K562 (cell line): Measurements from ENCODE around the gene PTPRR. TPM values are rescaled to one million over a fixed set of nuclear protein-coding genes. Genes with fewer than 3 reads are reported as not detected.

Source experiments
- ATAC-seq: fragments of 200-7000 bp; cut with Tn5 transposase; 3 replicates; pipeline ENCODE4 v1.9.1; 2020; ENCODE audit warnings: moderate library complexity
- BruUV-seq: library from RNA; stranded (reverse); fragments of 400-500 nt; replicated peaks from 2 replicates; lab custom pipeline; 2021; lab: Mats Ljungman, UMichigan
- CTCF ChIA-PET: fragments of 300-600 bp; formaldehyde crosslinking; extraction: SDS; loops from one replicate; lab custom pipeline; 2021; ENCODE audit warnings: low intra/inter-chr PET ratio; lab: Yijun Ruan, JAX
- POLR2A ChIA-PET: fragments of 300-600, 350-650 bp; sonication (Branson Sonifier 250); formaldehyde crosslinking; extraction: SDS; loops from one replicate; lab custom pipeline; 2021; ENCODE audit warnings: antibody characterized with exemption, inconsistent platforms; lab: Yijun Ruan, JAX
- DNase-seq, 4 experiments: peaks; one replicate each; pipeline versions ENCODE4 v3.0.0 to v3.0.0-alpha.2; 2011 to 2018; ENCODE audit warnings: low spot score in 3 of 4, mixed read lengths in 3 of 4; ENCODE audit errors: extremely low read depth in 1 of 4
- FAIRE-seq: peaks from 2 replicates; lab custom pipeline; 2011; peaks lifted over from hg19 to GRCh38; lab: Jason Lieb, UNC
- H2AFZ ChIP-seq: 2 replicates; pipeline ENCODE4 v1.6.0; 2011; ENCODE audit warnings: low read depth, low read length, control low read depth, inconsistent platforms
- H3K27ac ChIP-seq: fragments of 200-600 bp; 3 replicates; pipeline ENCODE4 v1.8.0; 2011; ENCODE audit warnings: low read depth, mild to moderate bottlenecking, control low read depth, inconsistent platforms, low read length, moderate library complexity, mixed read lengths; ENCODE audit errors: extremely low read depth
- H3K27me3 ChIP-seq, 2 experiments: fragments of 300-600 bp in 1 of 2; 2 replicates in 1 of 2; 3 replicates in 1 of 2; pipeline versions ENCODE4 v1.6.0 to v1.8.0; 2011; ENCODE audit warnings: inconsistent platforms in 2 of 2, low read length in 2 of 2, mild to moderate bottlenecking in 1 of 2, mixed read lengths in 1 of 2, moderate library complexity in 1 of 2; ENCODE audit not compliant: control insufficient read depth in 2 of 2, insufficient read depth in 2 of 2
- H3K36me3 ChIP-seq: fragments of 300-600 bp; 3 replicates; pipeline ENCODE4 v1.8.0; 2011; ENCODE audit warnings: mild to moderate bottlenecking, low read length, inconsistent platforms; ENCODE audit not compliant: control insufficient read depth, insufficient read depth
- H3K4me1 ChIP-seq, 2 experiments: fragments of 200-600 bp in 1 of 2; replicated peaks in 1 of 2; 2 replicates in 1 of 2; 3 replicates in 1 of 2; pipeline versions ENCODE4 v1.5.1 to v1.8.0; 2011; ENCODE audit warnings: inconsistent platforms in 2 of 2, low read length in 2 of 2, mild to moderate bottlenecking in 1 of 2, mixed read lengths in 1 of 2, moderate library complexity in 1 of 2; ENCODE audit not compliant: control insufficient read depth in 2 of 2, insufficient read depth in 2 of 2
- H3K4me2 ChIP-seq: 2 replicates; pipeline ENCODE4 v1.6.1; 2011; ENCODE audit warnings: low read length, control low read depth, inconsistent platforms, mixed read lengths; ENCODE audit not compliant: insufficient read depth
- H3K4me3 ChIP-seq: fragments of 200-600 bp; sonication (generic), shearing (Covaris generic); 2 replicates; pipeline ENCODE4 v1.5.1; 2016; ENCODE audit warnings: control low read depth, inconsistent platforms
- H3K79me2 ChIP-seq: fragments of 200-600 bp; 3 replicates; pipeline ENCODE4 v1.8.0; 2011; ENCODE audit warnings: low read length, inconsistent platforms; ENCODE audit not compliant: control insufficient read depth, insufficient read depth
- H3K9ac ChIP-seq, 2 experiments: 2 replicates each; pipeline versions ENCODE4 v1.6.0 to v1.6.1; 2011; ENCODE audit warnings: low read depth in 2 of 2, low read length in 2 of 2, control low read depth in 1 of 2, inconsistent platforms in 1 of 2, mild to moderate bottlenecking in 1 of 2, mixed read lengths in 1 of 2; ENCODE audit not compliant: insufficient read depth in 1 of 2
- H3K9me1 ChIP-seq: one replicate; pipeline ENCODE4 v1.6.0; 2011; ENCODE audit warnings: inconsistent platforms, mild to moderate bottlenecking, low read length, moderate library complexity; ENCODE audit not compliant: control insufficient read depth, insufficient read depth
- H3K9me3 ChIP-seq: replicated peaks from 2 replicates; pipeline ENCODE4 v1.5.1; 2011; ENCODE audit warnings: low read depth, low read length, inconsistent platforms; ENCODE audit not compliant: control insufficient read depth, insufficient read depth
- H4K20me1 ChIP-seq: replicated peaks from 2 replicates; pipeline ENCODE4 v1.6.1; 2011; ENCODE audit warnings: low read length, inconsistent platforms, mixed read lengths; ENCODE audit not compliant: control insufficient read depth, insufficient read depth
- CREB1 ChIP-seq, 2 experiments: sonication (generic) in 1 of 2; formaldehyde crosslinking in 1 of 2; IDR thresholded peaks; 2 replicates each; pipeline versions ENCODE4 v1.6.1 to v1.8.0; 2012 to 2022; ENCODE audit warnings: inconsistent platforms in 1 of 2, mild to moderate bottlenecking in 1 of 2, missing genetic modification reagents in 1 of 2, moderate library complexity in 1 of 2
- FIP1L1 ChIP-seq: fragments of 200-400 bp; formaldehyde crosslinking; IDR thresholded peaks from 2 replicates; pipeline ENCODE4 v1.6.1; 2018; ENCODE audit warnings: mild to moderate bottlenecking, low read depth, low read length; ENCODE audit not compliant: poor library complexity, severe bottlenecking
- HDGF ChIP-seq: fragments of 450-650 bp; IDR thresholded peaks from 2 replicates; pipeline ENCODE4 v1.6.1; 2016
- HMGN3 ChIP-seq: IDR thresholded peaks from 2 replicates; pipeline ENCODE4 v1.6.1; 2011; ENCODE audit warnings: borderline replicate concordance, low read depth, mild to moderate bottlenecking, mixed read lengths, low read length; ENCODE audit not compliant: insufficient read length; ENCODE audit errors: extremely low read depth
- KAT7 ChIP-seq: sonication (generic); formaldehyde crosslinking; IDR thresholded peaks from 2 replicates; pipeline ENCODE4 v1.8.0; 2022; ENCODE audit warnings: missing genetic modification reagents, mild to moderate bottlenecking, borderline replicate concordance
- MTA1 ChIP-seq: fragments of 450-650 bp; IDR thresholded peaks from 2 replicates; pipeline ENCODE4 v1.6.1; 2017; ENCODE audit warnings: borderline replicate concordance
- NFATC3 ChIP-seq: fragments of 450-650 bp; IDR thresholded peaks from 2 replicates; pipeline ENCODE4 v1.6.1; 2017; ENCODE audit warnings: mild to moderate bottlenecking
- PHF20 ChIP-seq: fragments of 450-650 bp; IDR thresholded peaks from 2 replicates; pipeline ENCODE4 v1.6.1; 2018; ENCODE audit not compliant: partially characterized antibody
- POLR3A ChIP-seq: IDR thresholded peaks from 2 replicates; pipeline ENCODE4 v1.6.1; 2011; ENCODE audit warnings: borderline replicate concordance, mild to moderate bottlenecking, moderate library complexity; ENCODE audit not compliant: insufficient read length, insufficient read depth; ENCODE audit errors: extremely low read depth
- RBM22 ChIP-seq: fragments of 200-400 bp; formaldehyde crosslinking; IDR thresholded peaks from 2 replicates; pipeline ENCODE4 v1.6.1; 2018; ENCODE audit warnings: low read length, low read depth; ENCODE audit not compliant: poor library complexity, severe bottlenecking
- ZBTB49 ChIP-seq: sonication (generic); formaldehyde crosslinking; IDR thresholded peaks from 2 replicates; pipeline ENCODE4 v1.8.0; 2022; ENCODE audit warnings: missing genetic modification reagents, mild to moderate bottlenecking, borderline replicate concordance
- ZFP30 ChIP-seq: fragments of 250-450 bp; sonication (Bioruptor Pico); IDR thresholded peaks from 2 replicates; pipeline ENCODE4 v1.8.0; 2022; ENCODE audit warnings: moderate library complexity, mild to moderate bottlenecking, inconsistent platforms, borderline replicate concordance
- WGBS: fragments of 100-300 bp; shearing (Covaris generic); methylation state at CpG from one replicate; pipeline ENCODE4 v1.1.6; 2016; ENCODE audit warnings: low coverage, mixed read lengths; ENCODE audit not compliant: insufficient coverage; ENCODE audit errors: missing lambda C conversion rate; 5-methylcytosine and 5-hydroxymethylcytosine counted together
- in situ Hi-C: fragments of 300-500 bp; cut with MboI; formaldehyde crosslinking; loops from 4 replicates; pipeline ENCODE4 v1.15.0; 2018; ENCODE audit warnings: inconsistent platforms, mixed read lengths
- intact Hi-C: fragments of 100-400 bp; cut with micrococcal nuclease; formaldehyde crosslinking; loops from 2 replicates; pipeline ENCODE4 v1.14.2; 2022
- polyA plus RNA-seq, 8 experiments: library from polyadenylated mRNA; depleted of rRNA in 4 of 8; stranded (reverse) in 5 of 8; unstranded in 3 of 8; fragments of >200 nt; fragmentation: Nextera tagmentation in 2 of 8; fragmentation: Illumina TruSeq in 1 of 8; extraction: Ambion mirVana in 2 of 8; extraction: Trizol in 1 of 8; gene quantifications; 2 replicates each; pipeline versions ENCODE4 v1.2.1 to v1.2.3, GENCODE V29; 2011 to 2014; ENCODE audit warnings: inconsistent platforms in 1 of 8, missing spikeins in 1 of 8
- total RNA-seq, 7 experiments: library from RNA; depleted of rRNA in 6 of 7; stranded (reverse); fragments of >200 nt in 6 of 7; fragmentation: Illumina TruSeq in 2 of 7; extraction: Trizol in 2 of 7; gene quantifications; 2 replicates each; pipeline versions ENCODE4 v1.2.1 to v1.2.3, GENCODE V29; 2011 to 2021; ENCODE audit warnings: low replicate concordance in 1 of 7

Gene PTPRR
- total and polyA plus RNA-seq, 9 of the 15 experiments (the other 6 are each of a cell fraction or from before 2014, with no cell fraction given) = 6.6 to 41.7 (median 12.3) TPM

GRCh38 chr12:70652451-70652850 lies 268.1 kb downstream of the PTPRR start:
- DNase-seq = no peak
- Histone ChIP-seq H3K36me3 (peaks cover 22% of the 10 kb centered on the region; the same call in 2 of the 3 replicates), H3K27ac (no peak overlapping the region), H3K4me3 (no peak overlapping the region), H4K20me1 (no peaks in the 10 kb centered on the region), H3K9ac (no peak overlapping the region), H3K4me2 (no peak overlapping the region), H2AFZ (no peak overlapping the region), H3K79me2 (no peaks in the 10 kb centered on the region), H3K27me3 (no peaks in the 10 kb centered on the region), H3K9me3 (no peaks in the 10 kb centered on the region), H3K4me1 (peaks cover 0 to 6% of the 10 kb centered on the region in 2 experiments; a peak in 2 of 5 replicates), H3K9me1 (no peaks in the 10 kb centered on the region)
- ChIA-PET POLR2A (interaction anchor here (0.6 to 0.7 kb wide), 2 partner anchors 14 to 496 kb away, joined by 3 to 6 read pairs; no protein-coding TSS in a partner anchor), CTCF (interaction anchor here (0.7 kb wide), 1 partner anchor 1295 kb away, joined by 3 read pairs; no protein-coding TSS in a partner anchor)
- 81% methylated on average over 1 of the region's 1 CpG for WGBS
- in situ Hi-C loops = no loop called here
- intact Hi-C loops = no loop called here
- no peak for ATAC-seq
- TF ChIP-seq FIP1L1 = no peak
- no peak for TF ChIP-seq NFATC3
- TF ChIP-seq HDGF = no peak
- no peak for TF ChIP-seq MTA1
- no peak for TF ChIP-seq ZBTB49 (CRISPR knock-in tag)
- no peak for TF ChIP-seq RBM22
- TF ChIP-seq HMGN3 = no peak
- no peak for TF ChIP-seq ZFP30 (CRISPR knock-in tag)
- no peak for TF ChIP-seq PHF20
- TF ChIP-seq KAT7 (CRISPR knock-in tag) = no peak
- no peak for TF ChIP-seq CREB1 (IDR thresholded peaks at IDR 0.05)
- no peak for TF ChIP-seq CREB1 (CRISPR knock-in tag; IDR thresholded peaks at IDR 0.05)
- no peak for TF ChIP-seq POLR3A
- no TSS peak for BruUV-seq
- FAIRE-seq = no peak
